Testis (tissue), 2 donors: ENCODE results near the gene ISOC2.

Experiments
- CTCF ChIP-seq, 3 experiments: fragments of 450-650 bp in 2 of 3; fragments of 200-600 bp in 1 of 3; sonication (generic) in 1 of 3; IDR thresholded peaks; one replicate each; pipeline ENCODE4 v1.5.1; 2016 to 2019; ENCODE audit warnings: antibody characterized with exemption in 3 of 3, mild to moderate bottlenecking in 2 of 3, moderate library complexity in 1 of 3
- POLR2A ChIP-seq: fragments of 450-650 bp; IDR thresholded peaks from one replicate; pipeline ENCODE4 v1.6.1; 2017; ENCODE audit warnings: antibody characterized with exemption, mild to moderate bottlenecking, moderate library complexity

DNA sequence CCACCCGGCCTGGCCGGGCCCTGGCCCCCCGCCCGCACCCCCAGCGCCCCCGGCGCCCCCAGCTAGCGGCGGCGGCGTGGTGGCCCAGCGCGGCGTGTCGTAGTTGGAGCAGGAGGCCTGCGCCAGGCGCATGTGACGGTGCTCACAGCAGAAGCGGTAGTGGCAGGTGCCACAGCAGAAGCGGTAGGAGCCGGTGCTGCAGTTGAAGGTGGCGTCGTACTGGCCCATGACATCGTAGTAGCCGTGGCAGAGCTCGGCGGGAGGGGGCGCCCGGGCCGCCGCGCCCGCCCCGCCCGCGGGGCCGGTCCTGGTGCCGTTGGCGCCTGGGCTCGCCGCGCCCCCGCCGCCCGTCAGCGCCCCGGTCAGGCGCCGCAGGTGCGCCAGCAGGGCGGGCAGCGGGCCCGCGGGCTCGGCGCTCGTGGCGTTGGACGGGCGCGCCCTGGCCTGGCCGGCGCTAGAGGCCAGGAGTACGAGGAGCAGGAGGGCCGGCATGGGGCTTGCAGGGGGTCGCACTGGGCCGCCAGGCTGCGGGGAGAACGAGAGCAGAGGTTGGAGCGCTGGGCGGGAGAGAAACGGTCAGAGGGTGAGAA is 19.0 kb downstream of the ISOC2 start:
- TF ChIP-seq CTCF (IDR thresholded peaks at IDR 0.05): no peak
- no peak for TF ChIP-seq POLR2A
